Cerebellar cortex (tissue), 1 donor: ENCODE measurements around the gene PLA2G6.

Source experiments
- DNase-seq: peaks from one replicate; pipeline ENCODE4 v3.0.0-alpha.2; 2015; ENCODE audit warnings: low spot score

The PLA2G6 gene

DNA sequence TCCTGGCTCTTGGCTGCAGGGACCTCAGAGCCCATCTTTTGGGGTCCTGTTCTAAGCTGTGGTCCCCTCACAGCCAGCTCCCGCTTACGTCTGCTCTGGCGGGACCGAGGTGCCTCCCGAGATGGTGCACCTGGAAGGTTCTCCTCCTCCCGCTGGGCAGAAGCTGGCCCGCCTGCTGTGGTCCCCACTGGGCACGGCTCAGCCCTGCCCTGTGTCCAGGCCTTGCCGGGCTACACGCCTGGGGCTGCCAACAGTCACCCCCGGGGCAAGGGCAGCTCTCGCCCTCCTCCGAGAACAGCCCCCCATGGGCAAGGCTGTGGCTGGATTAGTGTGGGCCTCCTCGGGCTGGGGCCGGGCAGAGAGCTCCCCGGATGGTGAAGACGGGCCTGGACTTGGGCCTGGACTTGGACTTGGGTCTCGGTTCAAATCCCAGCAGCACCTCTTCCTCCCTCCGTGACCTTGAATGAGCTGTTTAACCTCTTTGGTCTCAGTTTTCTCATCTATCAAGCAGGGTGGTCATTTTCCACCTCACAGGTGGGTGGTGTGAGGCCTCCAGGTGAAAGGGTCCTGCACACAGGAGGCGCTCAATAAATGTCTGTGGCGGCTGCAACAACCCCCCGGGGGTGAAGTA is 72.1 kb downstream of the PLA2G6 start:
- no peak for DNase-seq

GRCh38 chr22:38108561-38109319 is 72.9 kb downstream of the PLA2G6 start:
- DNase-seq = no peak

DNA sequence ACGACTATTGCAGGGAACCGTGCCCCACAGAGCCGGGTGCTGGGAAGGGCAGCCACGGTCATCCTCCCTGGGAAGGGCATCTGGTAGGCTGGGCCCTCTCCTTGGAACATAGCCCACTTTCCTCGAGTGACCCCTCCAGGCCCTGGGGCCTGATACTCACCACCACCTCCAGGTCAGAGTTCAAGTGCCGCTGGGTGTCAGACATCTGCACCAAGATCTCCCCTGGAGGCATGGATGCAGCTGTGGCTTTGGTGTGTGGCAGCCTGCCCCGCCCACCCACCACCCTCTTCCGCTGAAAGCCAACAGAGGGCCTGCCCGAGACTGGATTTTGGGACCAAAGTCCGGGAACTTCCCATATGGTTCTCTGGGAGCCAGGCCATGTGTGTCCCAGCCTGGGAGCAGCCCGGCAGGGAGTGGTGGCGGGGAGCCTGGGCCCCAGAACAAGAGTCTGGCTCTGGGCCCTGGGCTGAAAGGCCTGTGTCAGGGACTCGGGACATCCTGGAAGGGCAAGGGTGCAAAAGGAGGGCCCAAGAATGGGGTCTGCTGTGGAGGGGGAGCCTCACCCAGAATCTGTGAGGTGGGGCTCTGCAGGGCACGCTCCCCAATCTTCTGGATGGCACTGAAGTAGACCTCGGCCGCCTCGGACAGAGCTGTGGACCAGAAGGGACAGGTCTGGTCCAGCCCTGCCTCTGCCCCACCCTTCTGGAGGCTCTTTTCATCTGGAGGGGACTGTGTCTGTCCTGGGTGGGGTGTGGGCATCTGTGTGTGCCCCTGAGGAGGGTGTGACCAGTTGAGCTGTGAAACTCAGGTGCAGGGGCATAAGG is 73.7 kb downstream of the PLA2G6 start:
- DNase-seq = peak; percentile 37

GRCh38 chr22:38106814-38107578 is 74.6 kb downstream of the PLA2G6 start:
- DNase-seq = no peak

DNA sequence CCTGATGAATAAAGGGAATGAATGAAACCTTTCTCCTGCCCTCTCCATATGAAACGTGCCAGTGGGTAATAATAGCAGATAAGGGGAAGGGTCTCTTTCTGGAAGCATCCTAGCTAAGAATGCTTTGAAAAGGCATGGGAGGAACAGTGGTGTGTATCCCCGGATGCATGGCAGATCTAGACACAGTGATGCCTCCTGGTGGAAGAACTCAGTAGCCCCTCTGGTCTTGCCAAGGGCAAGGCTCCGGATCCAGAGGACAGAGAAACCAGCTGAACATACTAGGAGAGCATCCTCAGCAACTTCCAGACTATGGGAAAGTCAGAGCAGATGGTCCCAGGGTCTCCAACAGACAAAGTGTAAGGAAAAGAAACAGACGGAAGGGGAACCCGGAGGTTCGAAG is 77.5 kb downstream of the PLA2G6 start:
- peak; percentile 45 for DNase-seq

DNA sequence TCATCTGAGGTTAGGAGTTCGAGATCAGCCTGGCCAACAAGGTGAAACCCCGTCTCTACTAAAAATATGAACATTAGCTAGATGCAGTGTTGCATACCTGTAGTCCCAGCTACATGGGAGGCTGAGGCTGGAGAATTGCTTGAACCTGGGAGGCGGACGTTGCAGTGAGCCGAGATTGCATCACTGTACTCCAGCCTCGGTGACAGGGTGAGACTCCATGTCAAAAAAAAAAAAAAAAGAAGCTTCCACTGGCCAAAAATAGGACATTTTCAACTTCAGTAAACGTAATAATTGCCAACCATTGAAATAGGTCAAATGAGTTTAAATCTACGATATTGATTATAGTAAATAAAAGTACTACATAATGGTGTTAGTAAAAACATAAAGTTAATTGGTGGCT is 78.0 kb downstream of the PLA2G6 start:
- no peak for DNase-seq

- no peak for DNase-seq
Measured at GRCh38 chr22:38098410-38099249, 83.0 kb downstream of the PLA2G6 start.

- peak; percentile 35 for DNase-seq
Measured at GRCh38 chr22:38097557-38098409, 83.8 kb downstream of the PLA2G6 start.

- DNase-seq = no peak
Measured at GRCh38 chr22:38097058-38097457, 84.6 kb downstream of the PLA2G6 start.

- no peak for DNase-seq
Measured at GRCh38 chr22:38089474-38089851, 92.2 kb downstream of the PLA2G6 start.

DNA sequence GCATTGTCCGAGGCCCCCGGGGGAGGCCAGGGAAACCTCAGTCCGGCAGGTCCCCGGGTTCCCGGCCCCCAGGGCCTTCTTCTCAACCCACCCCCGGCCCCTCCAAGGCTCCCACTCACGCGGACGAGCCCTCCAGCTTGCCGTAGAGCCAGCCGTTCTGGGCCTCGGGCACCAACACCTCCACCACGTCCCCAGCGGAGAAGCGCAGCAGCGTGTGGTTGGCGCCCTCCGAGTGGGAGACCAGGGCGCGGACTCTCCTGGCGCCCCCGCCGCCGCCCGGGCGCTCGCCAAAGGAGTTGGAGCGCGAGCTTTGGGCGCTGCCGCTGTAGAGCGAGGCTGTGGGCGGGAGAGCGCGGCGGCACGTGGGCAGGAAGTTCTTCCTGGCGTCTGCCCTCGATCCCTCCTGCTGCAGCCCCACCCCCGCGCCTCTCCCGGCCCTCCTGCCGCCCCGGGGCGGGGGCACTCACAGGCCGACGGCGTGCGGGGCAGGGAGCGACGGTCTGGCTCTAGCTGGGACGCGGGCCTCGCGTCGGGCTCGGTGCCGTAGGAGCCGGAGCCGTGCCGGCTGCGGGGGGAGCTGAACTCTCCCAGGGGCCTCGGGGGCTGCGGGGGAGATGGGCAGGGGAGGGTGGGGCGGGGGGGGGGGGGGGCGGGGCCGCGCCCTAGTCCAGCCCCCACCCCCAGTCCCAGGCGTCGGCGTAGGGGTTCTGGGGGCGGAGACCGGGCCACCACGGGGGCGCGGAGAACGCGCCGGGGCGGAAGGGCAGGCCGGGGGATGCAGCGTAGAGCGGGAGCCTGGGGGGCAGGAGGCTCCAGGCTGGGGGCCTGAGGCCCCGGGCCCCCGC is 92.8 kb downstream of the PLA2G6 start:
- no peak for DNase-seq

DNA sequence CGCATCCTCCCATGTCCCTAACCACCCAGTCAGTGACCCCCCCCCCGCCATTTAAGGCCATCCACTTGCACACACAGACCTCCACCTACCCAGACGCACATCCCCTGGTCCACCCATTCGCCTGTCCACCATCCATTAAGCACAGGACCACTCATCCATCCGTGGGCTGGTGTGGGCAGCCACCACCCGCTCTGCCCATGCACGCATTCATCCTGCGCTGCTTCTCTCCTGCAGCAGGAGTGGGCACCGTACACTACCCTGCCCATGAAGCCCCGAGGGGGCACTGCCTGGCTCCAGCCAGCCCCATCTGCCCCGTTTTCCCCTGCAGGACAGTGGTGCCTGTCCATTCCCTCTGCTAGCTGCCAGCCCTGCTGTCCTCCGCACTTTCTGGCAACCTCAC is 93.8 kb downstream of the PLA2G6 start:
- DNase-seq = no peak

- DNase-seq = no peak
Measured at GRCh38 chr22:38086942-38087341, 94.7 kb downstream of the PLA2G6 start.

DNA sequence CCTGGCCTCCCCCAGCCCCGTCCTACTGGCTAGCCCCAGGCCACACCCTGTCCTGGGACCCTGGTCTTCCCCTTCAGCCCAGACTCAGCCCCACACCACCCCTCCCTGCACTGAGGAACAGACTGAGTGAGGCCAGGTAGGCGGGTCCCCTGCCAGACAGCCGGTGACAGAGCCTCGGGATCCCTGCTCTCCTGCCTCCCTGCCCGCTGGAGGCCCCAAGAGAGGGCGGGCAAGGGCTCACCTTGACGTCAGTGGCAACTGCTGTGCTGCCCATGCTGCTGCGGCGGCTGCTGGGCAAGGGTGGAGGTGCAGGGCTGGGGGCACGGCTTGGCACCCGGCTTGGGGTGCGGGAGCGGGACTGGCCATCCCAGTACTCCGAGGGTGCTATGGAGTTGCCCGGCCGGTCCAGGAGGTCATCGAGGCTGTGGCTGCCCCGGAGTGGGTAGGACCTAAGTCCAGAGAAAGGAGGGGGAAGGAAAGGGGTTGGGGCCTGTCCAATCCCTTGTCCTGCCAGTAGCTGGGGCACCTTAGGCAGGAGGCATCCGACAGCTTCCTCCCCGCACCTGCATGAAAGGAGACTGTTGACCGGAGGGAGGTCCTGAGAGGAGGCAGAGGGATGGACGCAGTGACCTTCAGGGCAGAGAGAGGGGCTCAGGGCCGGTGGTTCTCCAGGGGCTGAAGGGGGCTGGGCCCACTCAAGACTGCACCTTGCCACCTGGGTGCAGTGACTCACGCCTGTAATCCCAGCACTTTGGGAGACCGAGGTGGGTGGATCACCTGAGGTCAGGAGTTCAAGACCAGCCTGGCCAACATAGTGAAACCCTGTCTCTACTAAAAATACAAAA is 95.4 kb downstream of the PLA2G6 start:
- DNase-seq = no peak

DNA sequence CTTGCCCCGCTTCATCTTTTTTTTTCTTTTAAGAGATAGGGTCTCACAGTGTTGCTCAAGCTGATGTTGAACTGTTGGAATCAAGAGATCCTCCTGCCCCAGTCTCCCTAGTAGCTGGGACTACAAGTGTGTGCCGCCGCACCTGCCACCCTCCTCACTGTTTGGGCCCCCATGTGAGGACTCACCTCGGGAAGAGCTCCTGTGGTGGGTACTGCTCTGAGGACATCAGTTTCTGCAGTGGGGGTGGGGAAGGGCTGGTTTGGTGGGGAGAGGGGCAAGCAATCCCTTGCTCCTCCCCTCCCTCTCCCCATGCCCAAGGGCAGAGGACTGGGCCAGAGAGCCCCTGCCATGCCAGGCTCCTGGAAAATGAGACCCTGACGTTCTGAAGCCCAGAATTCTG is 96.1 kb downstream of the PLA2G6 start:
- no peak for DNase-seq

- no peak for DNase-seq
Measured at GRCh38 chr22:38085056-38085455, 96.6 kb downstream of the PLA2G6 start.

GRCh38 chr22:38083931-38084631 is 97.5 kb downstream of the PLA2G6 start, which contains the start of gene SLC16A8:
Gene SLC16A8 (minus strand): TSS chr22:38084184. CDS start chr22:38082873, 1,311 bp downstream.
- no peak for DNase-seq
